GM12878 (cell line): ENCODE results near the gene PGF. TPM values are rescaled to one million over a fixed set of nuclear protein-coding genes. Genes with fewer than 3 reads are reported as not detected.

Experiments used
- ATAC-seq: fragments of 200-7000 bp; cut with Tn5 transposase; 3 replicates; pipeline ENCODE4 v1.9.1; 2020; ENCODE audit warnings: mild to moderate bottlenecking, moderate library complexity
- BruUV-seq: library from RNA; stranded (reverse); fragments of 400-500 nt; replicated peaks from 2 replicates; lab custom pipeline; 2021; lab: Mats Ljungman, UMichigan
- CTCF ChIA-PET: fragments of 300-600 bp; sonication (Branson Sonifier 250); formaldehyde crosslinking; extraction: SDS; loops from one replicate; lab custom pipeline; 2021; ENCODE audit warnings: inconsistent platforms; lab: Yijun Ruan, JAX
- POLR2A ChIA-PET: fragments of 350-600 bp; formaldehyde crosslinking; extraction: SDS; loops from one replicate; lab custom pipeline; 2021; ENCODE audit warnings: inconsistent platforms; lab: Charles Lee
- RAD21 ChIA-PET: fragments of 300-600 bp; sonication (Branson Sonifier 250); formaldehyde crosslinking; loops from one replicate; lab custom pipeline; 2023; ENCODE audit warnings: antibody characterized with exemption; ENCODE audit not compliant: unreplicated experiment; lab: Charles Lee
- SMC1A ChIA-PET: fragments of 300-600 bp; sonication (Branson Sonifier 250); formaldehyde crosslinking; loops from one replicate; lab custom pipeline; 2023; ENCODE audit not compliant: unreplicated experiment, uncharacterized antibody; lab: Charles Lee
- DNase-seq: peaks from one replicate; pipeline ENCODE4 v3.0.0-alpha.2; 2011; ENCODE audit warnings: low read depth, low spot score
- FAIRE-seq: peaks from 3 replicates; lab custom pipeline; 2011; peaks lifted over from hg19 to GRCh38; lab: Jason Lieb, UNC
- H2AFZ ChIP-seq: 2 replicates; pipeline ENCODE4 v1.6.0; 2011; ENCODE audit warnings: low read depth, low read length, control low read depth; ENCODE audit not compliant: control insufficient read depth
- H3K27ac ChIP-seq: 2 replicates; pipeline ENCODE4 v1.5.1; 2011; ENCODE audit warnings: control low read depth; ENCODE audit not compliant: control insufficient read depth, insufficient read depth
- H3K27me3 ChIP-seq, 2 experiments: replicated peaks in 1 of 2; 2 replicates each; pipeline versions ENCODE4 v1.6.0 to v1.6.1; 2011; ENCODE audit warnings: low read length in 1 of 2; ENCODE audit not compliant: control insufficient read depth in 2 of 2, insufficient read depth in 2 of 2
- H3K36me3 ChIP-seq, 2 experiments: 2 replicates each; pipeline ENCODE4 v1.5.1; 2011; ENCODE audit warnings: low read length in 1 of 2; ENCODE audit not compliant: control insufficient read depth in 2 of 2, insufficient read depth in 2 of 2
- H3K4me1 ChIP-seq: 2 replicates; pipeline ENCODE4 v1.6.1; 2011; ENCODE audit warnings: mild to moderate bottlenecking, low read length, moderate library complexity, mixed read lengths; ENCODE audit not compliant: control insufficient read depth, insufficient read depth
- H3K4me2 ChIP-seq: 2 replicates; pipeline ENCODE4 v1.6.0; 2011; ENCODE audit warnings: control low read depth; ENCODE audit not compliant: control insufficient read depth, insufficient read depth
- H3K4me3 ChIP-seq: fragments of 200-600 bp; sonication (generic); 2 replicates; pipeline ENCODE4 v1.5.1; 2016
- H3K79me2 ChIP-seq: 2 replicates; pipeline ENCODE4 v1.6.0; 2011; ENCODE audit warnings: low read length; ENCODE audit not compliant: control insufficient read depth, insufficient read depth
- H3K9ac ChIP-seq: 2 replicates; pipeline ENCODE4 v1.8.0; 2011; ENCODE audit warnings: low read length, control low read depth, mixed read lengths; ENCODE audit not compliant: control insufficient read depth, insufficient read depth
- H3K9me3 ChIP-seq: replicated peaks from 3 replicates; pipeline ENCODE4 v1.5.1; 2011; ENCODE audit warnings: mild to moderate bottlenecking, low read length; ENCODE audit not compliant: control insufficient read depth, insufficient read depth
- H4K20me1 ChIP-seq: 2 replicates; pipeline ENCODE4 v1.6.0; 2011; ENCODE audit not compliant: control insufficient read depth, insufficient read depth
- ATF3 ChIP-seq: IDR thresholded peaks from 2 replicates; pipeline ENCODE4 v1.6.1; 2011; ENCODE audit warnings: low read depth, mild to moderate bottlenecking, low read length, moderate library complexity, borderline replicate concordance; ENCODE audit errors: extremely low read depth
- BHLHE40 ChIP-seq, 2 experiments: fragments of 450-650 bp in 1 of 2; IDR thresholded peaks; 2 replicates each; pipeline ENCODE4 v1.6.1; 2011 to 2017; ENCODE audit warnings: low read depth in 2 of 2, borderline replicate concordance in 1 of 2, improper control_type of control experiment in 1 of 2, low read length in 1 of 2, mild to moderate bottlenecking in 1 of 2
- CBFB ChIP-seq: IDR thresholded peaks from 2 replicates; pipeline ENCODE4 v1.6.1; 2016; ENCODE audit warnings: antibody characterized with exemption, low read depth
- CTCF ChIP-seq, 3 experiments: IDR thresholded peaks in 2 of 3; conservative IDR thresholded peaks in 1 of 3; 2 replicates each; pipeline ENCODE4 v1.5.1; 2011; ENCODE audit warnings: low read depth in 3 of 3, low read length in 3 of 3, mild to moderate bottlenecking in 3 of 3, control low read depth in 2 of 3, moderate library complexity in 2 of 3, inconsistent platforms in 1 of 3, mixed read lengths in 1 of 3; ENCODE audit not compliant: control insufficient read depth in 2 of 3, insufficient read depth in 1 of 3; ENCODE audit errors: extremely low read depth in 1 of 3
- ESRRA ChIP-seq: IDR thresholded peaks from 2 replicates; pipeline ENCODE4 v1.6.1; 2012; ENCODE audit warnings: mild to moderate bottlenecking, low read length, improper control_type of control experiment
- IKZF1 ChIP-seq: fragments of 450-650 bp; conservative IDR thresholded peaks from 2 replicates; pipeline ENCODE4 v1.6.1; 2017; ENCODE audit warnings: antibody characterized with exemption, mild to moderate bottlenecking
- IRF3 ChIP-seq: fragments of 450-650 bp; IDR thresholded peaks from 2 replicates; pipeline ENCODE4 v1.6.1; 2014; ENCODE audit warnings: mild to moderate bottlenecking
- IRF4 ChIP-seq: IDR thresholded peaks from 2 replicates; pipeline ENCODE4 v1.6.1; 2011; ENCODE audit warnings: low read depth, low read length
- RAD21 ChIP-seq: IDR thresholded peaks from 2 replicates; pipeline ENCODE4 v1.6.1; 2011; ENCODE audit warnings: mild to moderate bottlenecking, low read depth, low read length, moderate library complexity; ENCODE audit not compliant: insufficient read depth
- RELA ChIP-seq: fragments of 450-650 bp; IDR thresholded peaks from 2 replicates; pipeline ENCODE4 v1.8.0; 2014; ENCODE audit warnings: borderline replicate concordance; ENCODE audit not compliant: partially characterized antibody
- SMC3 ChIP-seq: IDR thresholded peaks from 2 replicates; pipeline ENCODE4 v1.6.1; 2011; ENCODE audit warnings: low read length, improper control_type of control experiment, borderline replicate concordance
- SP1 ChIP-seq: IDR thresholded peaks from one replicate; pipeline ENCODE4 v1.6.1; 2011; ENCODE audit warnings: low read depth, low read length
- SUPT20H ChIP-seq: IDR thresholded peaks from 2 replicates; pipeline ENCODE4 v1.6.1; 2011; ENCODE audit warnings: low read depth, mild to moderate bottlenecking, low read length, moderate library complexity, borderline replicate concordance; ENCODE audit not compliant: control insufficient read depth
- SUZ12 ChIP-seq: fragments of 200-600 bp; sonication (generic); IDR thresholded peaks from one replicate; pipeline ENCODE4 v1.6.1; 2018; ENCODE audit warnings: antibody characterized with exemption, mild to moderate bottlenecking; ENCODE audit not compliant: unreplicated experiment
- YY1 ChIP-seq: IDR thresholded peaks from 2 replicates; pipeline ENCODE4 v1.6.1; 2011; ENCODE audit warnings: low read depth, mild to moderate bottlenecking, low read length
- ZNF24 ChIP-seq: fragments of 450-650 bp; IDR thresholded peaks from 2 replicates; pipeline ENCODE4 v1.6.1; 2017; ENCODE audit warnings: antibody characterized with exemption, mild to moderate bottlenecking
- ZNF622 ChIP-seq: fragments of 450-650 bp; IDR thresholded peaks from 2 replicates; pipeline ENCODE4 v1.6.1; 2017; ENCODE audit warnings: mild to moderate bottlenecking, inconsistent platforms
- WGBS: methylation state at CpG from one replicate; pipeline ENCODE4 v1.1.6; 2016; ENCODE audit warnings: low lambda C conversion rate; ENCODE audit not compliant: insufficient replicate concordance, insufficient coverage; ENCODE audit errors: missing lambda C conversion rate; 5-methylcytosine and 5-hydroxymethylcytosine counted together
- in situ Hi-C: fragments of 300-500 bp; cut with MboI; formaldehyde crosslinking; loops from 9 replicates; pipeline ENCODE4 v1.14.3; 2018; ENCODE audit warnings: mixed read lengths
- intact Hi-C: fragments of 100-400 bp; cut with micrococcal nuclease; formaldehyde crosslinking; loops from one replicate; pipeline ENCODE4 v1.14.2; 2022; ENCODE audit not compliant: unreplicated experiment
- polyA plus RNA-seq, 11 experiments: library from polyadenylated mRNA; depleted of rRNA in 4 of 11; unstranded in 6 of 11; stranded (reverse) in 5 of 11; fragments of >200 nt; fragmentation: Nextera tagmentation in 4 of 11; fragmentation: Illumina TruSeq in 1 of 11; extraction: Ambion mirVana in 4 of 11; extraction: Trizol in 1 of 11; gene quantifications; 1 replicate in 1 of 11; 2 replicates in 10 of 11; pipeline versions ENCODE4 v1.2.1 to v1.2.3, GENCODE V29; 2011 to 2016; ENCODE audit warnings: inconsistent platforms in 2 of 11, missing spikeins in 2 of 11, low read depth in 1 of 11
- total RNA-seq, 4 experiments: library from RNA; depleted of rRNA in 3 of 4; stranded (reverse); fragments of >200 nt in 3 of 4; fragmentation: Illumina TruSeq in 1 of 4; extraction: Trizol in 1 of 4; gene quantifications; 2 replicates each; pipeline versions ENCODE4 v1.2.1 to v1.2.3, GENCODE V29; 2013 to 2021

The PGF gene
- total and polyA plus RNA-seq, 10 of the 15 experiments (the other 5 are each of a cell fraction or from before 2014, with no cell fraction given) = 0.11 to 5.5 (median 0.63) TPM

GRCh38 chr14:74945852-74946658 lies 9.3 kb downstream of the PGF start:
- intact Hi-C loops = loop anchor here (1.0 to 10.0 kb wide), 3 partner anchors 32 to 359 kb away; no protein-coding TSS in a partner anchor
- DNase-seq (no peak), FAIRE-seq (peak; percentile 87), ATAC-seq (peak; percentile 84)
- Histone ChIP-seq H3K36me3 (no peaks in the 10 kb centered on the region), H3K27me3 (no peaks in the 10 kb centered on the region), H3K4me1 (peaks cover 23% of the 10 kb centered on the region), H3K4me2 (no peak overlapping the region), H2AFZ (peak overlapping the region; percentile 57), H3K9me3 (no peaks in the 10 kb centered on the region), H4K20me1 (no peaks in the 10 kb centered on the region), H3K9ac (no peak overlapping the region), H3K27ac (no peak overlapping the region), H3K4me3 (no peak overlapping the region), H3K79me2 (no peaks in the 10 kb centered on the region)
- CTCF ChIA-PET = interaction anchor here (0.5 to 9.1 kb wide), 29 partner anchors 8 to 358 kb away, joined by 3 to 129 read pairs (median 5); partner anchors contain the start of genes EIF2B2 and ZC2HC1C
- in situ Hi-C loops = no loop called here
- RAD21 ChIA-PET = interaction anchor here (0.8 to 2.6 kb wide), 7 partner anchors 9 to 143 kb away, joined by 3 to 17 read pairs (median 6); partner anchors contain the start of gene PGF
- no TSS peak for BruUV-seq
- SMC1A ChIA-PET = interaction anchor here (1.0 to 6.1 kb wide), 4 partner anchors 85 to 358 kb away, joined by 3 to 32 read pairs (median 6); no protein-coding TSS in a partner anchor
- WGBS = 37% methylated on average over 17 of the region's 17 CpGs
- POLR2A ChIA-PET = interaction anchor here (1.0 kb wide), 1 partner anchor 118 kb away, joined by 3 read pairs; the partner anchor contains the start of gene ACYP1
- peak; percentile 80 for TF ChIP-seq SMC3
- TF ChIP-seq ZNF622 = no peak
- peak; percentile 90 to 96 (median 94) for TF ChIP-seq CTCF (IDR thresholded peaks at IDR 0.05 in 2 of 3, conservative IDR thresholded peaks at IDR 0.05 in 1 of 3; ENCODE audit: control insufficient read depth in 2 of 3, extremely low read depth in 1 of 3, insufficient read depth in 1 of 3, low read depth in 3 of 3, low read length in 3 of 3)
- TF ChIP-seq IRF4 = 0 out of 2 replicates have a peak, but pooled peaks have one; percentile 15
- 0 out of 4 replicates have a peak, but pooled peaks of 1 of the 2 experiments have one; percentile 4 for TF ChIP-seq BHLHE40 (IDR thresholded peaks at IDR 0.05; ENCODE audit: borderline replicate concordance in 1 of 2, low read depth in 2 of 2, low read length in 1 of 2)
- TF ChIP-seq SP1 = no peak
- 0 out of 2 replicates have a peak, but pooled peaks have one; percentile 19 for TF ChIP-seq IKZF1
- TF ChIP-seq CBFB = no peak
- peak; percentile 15 for TF ChIP-seq RELA
- no peak for TF ChIP-seq SUPT20H
- TF ChIP-seq ESRRA = no peak
- TF ChIP-seq IRF3 = no peak
- peak; percentile 38; the same call in 1 of the 2 replicates for TF ChIP-seq YY1
- peak; percentile 87 for TF ChIP-seq RAD21
- TF ChIP-seq ATF3 = no peak
- no peak for TF ChIP-seq SUZ12
- TF ChIP-seq ZNF24 = no peak
